Left cardiac atrium (tissue), 4 donors: ENCODE results near the gene MOB3A. TPM values are rescaled to one million over a fixed set of nuclear protein-coding genes. Genes with fewer than 3 reads are reported as not detected.

Source experiments
- ATAC-seq, 2 donors: fragments of 200-7000 bp; cut with Tn5 transposase; one replicate each; pipeline ENCODE4 v1.9.1; 2020; ENCODE audit warnings: mild to moderate bottlenecking in 2 of 2, moderate library complexity in 2 of 2
- DNase-seq: peaks from one replicate; pipeline ENCODE4 v3.0.0-alpha.2; 2020
- intact Hi-C, 2 donors: fragments of 100-400 bp; cut with DNase I; formaldehyde crosslinking; loops; one replicate each; pipeline versions ENCODE4 v1.14.1 to v1.15.1; 2022 to 2023
- total RNA-seq, 2 donors: library from RNA; stranded (reverse); fragmentation: NEBNext Ultra II Directional; extraction: Animal tissue kit (Norgen Biotek cat#: 25700); gene quantifications; one replicate each; pipeline ENCODE4 v1.2.1, GENCODE V29; 2021
- donor health status: DM: no; HTN: yes; CAD: no.
- donor health status: DM: no; HTN: yes; CAD: no; lungs with severe emphysema.
- donor health status: DM: yes; HTN: yes; CAD: no.
- donor health status: Dilated cardiomyopathy.

The MOB3A gene
- total RNA-seq, 2 donors from 2014 or later = 24.9 to 28.6 TPM

- DNase-seq = peak; percentile 79
- peak; percentile 80 to 85 for ATAC-seq
- intact Hi-C loops = no loop called here
Observed at GRCh38 chr19:2127758-2128157, 31.6 kb upstream of the MOB3A start.

DNA sequence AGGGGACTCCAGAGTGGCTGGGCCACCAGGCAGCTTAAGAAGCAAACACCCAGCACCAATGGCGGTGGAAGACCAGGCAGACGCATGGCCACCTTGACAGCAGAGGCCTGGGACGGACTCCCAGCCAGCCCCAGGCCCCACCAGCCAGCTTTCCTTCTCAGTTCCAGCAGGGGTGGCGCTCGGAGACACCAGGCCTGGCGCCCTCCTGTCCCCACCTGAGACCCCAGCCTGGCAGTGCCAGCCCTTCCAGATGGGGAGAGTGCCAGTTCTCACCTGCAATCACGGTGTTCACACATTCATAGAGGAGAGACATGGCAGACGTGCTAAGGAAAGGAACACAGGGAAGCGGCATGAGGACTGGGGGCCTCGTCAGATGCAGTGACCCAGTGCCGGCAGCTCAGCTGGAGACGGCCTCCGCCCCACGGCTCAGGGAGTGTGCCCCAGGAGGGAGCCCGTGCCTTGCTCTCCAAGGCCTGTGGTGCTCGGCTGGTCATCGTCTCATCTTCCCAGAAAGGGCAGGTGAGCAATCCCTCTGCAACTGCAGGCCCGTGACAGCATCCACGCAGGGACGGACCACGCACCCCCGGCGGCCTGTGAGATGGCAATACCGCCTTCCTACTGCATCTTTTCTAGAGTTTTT is 30.9 kb upstream of the MOB3A start:
- DNase-seq (no peak), ATAC-seq (no peak)
- intact Hi-C loops = no loop called here

- intact Hi-C loops = no loop called here
- DNase-seq (no peak), ATAC-seq (peak in 1 of 2 donors; percentile 13)
Observed at GRCh38 chr19:2123682-2124387, 27.7 kb upstream of the MOB3A start.

DNA sequence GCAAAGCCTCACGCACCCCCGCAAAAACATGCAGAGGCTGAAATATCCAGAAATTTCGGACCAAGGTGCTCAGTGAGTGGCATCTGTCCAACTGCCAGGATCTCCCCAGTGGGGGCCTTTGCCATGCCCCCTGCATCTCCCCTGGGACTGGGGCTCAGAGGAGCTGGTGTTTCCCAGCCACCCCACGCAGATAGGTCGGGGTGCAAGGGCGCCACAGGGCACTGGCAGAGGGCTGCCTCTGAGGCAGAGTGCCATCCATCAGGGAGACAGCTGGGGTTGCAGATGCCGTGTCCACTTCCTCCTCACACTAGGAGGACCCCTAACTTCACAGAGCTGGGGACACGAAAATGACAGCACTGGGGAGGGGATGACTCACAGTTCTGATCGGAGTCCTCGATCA is 26.9 kb upstream of the MOB3A start:
- intact Hi-C loops = no loop called here
- no peak for DNase-seq
- ATAC-seq = no peak

- ATAC-seq (no peak), DNase-seq (no peak)
- intact Hi-C loops = no loop called here
Observed at GRCh38 chr19:2122251-2122650, 26.1 kb upstream of the MOB3A start.

DNA sequence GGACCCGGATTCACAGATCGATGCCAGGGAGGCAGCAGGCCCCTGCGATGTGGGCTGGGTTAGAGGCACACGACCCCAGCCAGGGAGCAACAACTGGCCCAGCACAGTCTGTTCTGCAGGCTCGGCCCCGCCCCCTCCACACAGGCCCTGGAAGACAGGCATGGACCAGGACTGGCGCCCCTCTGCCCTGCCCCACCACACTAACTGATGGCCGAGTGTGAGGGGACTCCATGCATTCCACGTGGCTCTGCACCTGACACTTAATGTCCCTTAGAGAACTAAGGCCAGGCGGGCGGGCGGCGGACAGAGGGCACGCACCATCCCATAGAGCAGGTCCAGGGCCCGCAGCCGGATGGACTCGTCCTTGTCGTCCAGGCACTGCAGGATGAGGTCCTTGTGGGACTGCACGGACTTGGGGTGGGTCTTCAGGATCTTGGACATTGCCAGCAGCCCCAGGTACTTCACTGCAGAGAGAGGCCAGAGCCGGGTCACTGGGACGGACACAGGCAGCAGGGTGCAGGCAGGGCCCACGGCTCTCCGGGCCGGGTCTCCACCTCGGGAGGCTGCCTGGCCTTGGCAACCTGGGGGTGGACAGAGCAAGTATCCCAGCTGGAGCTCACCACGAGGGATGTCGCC is 25.4 kb upstream of the MOB3A start:
- ATAC-seq (no peak), DNase-seq (no peak)
- intact Hi-C loops = no loop called here

- DNase-seq (no peak), ATAC-seq (no peak)
- intact Hi-C loops = no loop called here
Observed at GRCh38 chr19:2120821-2121220, 24.7 kb upstream of the MOB3A start.

- no peak for ATAC-seq
- intact Hi-C loops = no loop called here
- DNase-seq = no peak
Observed at GRCh38 chr19:2119921-2120785, 24.0 kb upstream of the MOB3A start.

DNA sequence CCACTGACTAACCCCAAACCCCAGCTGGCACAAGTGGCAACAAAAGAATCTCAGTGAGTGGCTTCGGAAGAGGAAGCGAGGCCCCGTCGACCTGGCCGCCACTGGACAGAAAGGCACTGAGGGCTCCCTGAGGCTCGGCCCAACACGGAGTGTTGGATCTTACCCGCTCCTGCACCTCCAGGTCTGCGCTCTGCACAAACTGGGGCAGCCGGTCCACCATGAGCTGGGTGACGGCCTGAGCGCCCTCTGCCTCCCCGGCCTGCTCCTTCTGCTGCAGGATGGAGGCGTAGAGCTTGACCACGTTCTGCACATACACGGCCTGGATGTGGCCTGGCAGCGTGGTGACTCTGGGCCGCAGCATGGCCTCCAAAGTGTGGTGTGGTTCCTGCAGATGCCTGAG is 22.3 kb upstream of the MOB3A start:
- intact Hi-C loops = no loop called here
- DNase-seq = no peak
- ATAC-seq = no peak

GRCh38 chr19:2117215-2117960 is 21.3 kb upstream of the MOB3A start:
- no peak for DNase-seq
- intact Hi-C loops = no loop called here

DNA sequence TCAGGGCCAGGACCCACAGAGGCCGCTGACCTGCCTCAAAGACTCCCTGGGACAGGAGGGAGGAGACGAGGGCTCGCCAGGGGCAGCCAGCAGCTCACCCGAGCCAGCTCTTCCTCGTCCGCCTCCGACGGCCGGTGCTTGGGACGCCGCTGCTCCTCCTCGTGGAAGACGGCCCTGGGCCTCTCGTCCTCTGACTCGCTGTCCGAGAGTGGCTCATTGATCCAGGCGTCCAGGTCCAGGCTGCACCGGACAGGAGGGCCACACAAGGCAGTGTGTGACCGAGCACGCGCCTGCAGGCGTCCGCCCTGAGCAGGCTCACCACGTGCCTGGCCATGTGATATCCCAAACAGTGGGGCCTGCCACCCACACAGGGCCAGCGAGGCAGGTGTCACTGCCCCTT is 20.4 kb upstream of the MOB3A start:
- ATAC-seq (no peak), DNase-seq (no peak)
- intact Hi-C loops = no loop called here

More at GRCh38 chr19:2117215-2117960, 21.3 kb upstream of the MOB3A start:
- ATAC-seq = no peak

DNA sequence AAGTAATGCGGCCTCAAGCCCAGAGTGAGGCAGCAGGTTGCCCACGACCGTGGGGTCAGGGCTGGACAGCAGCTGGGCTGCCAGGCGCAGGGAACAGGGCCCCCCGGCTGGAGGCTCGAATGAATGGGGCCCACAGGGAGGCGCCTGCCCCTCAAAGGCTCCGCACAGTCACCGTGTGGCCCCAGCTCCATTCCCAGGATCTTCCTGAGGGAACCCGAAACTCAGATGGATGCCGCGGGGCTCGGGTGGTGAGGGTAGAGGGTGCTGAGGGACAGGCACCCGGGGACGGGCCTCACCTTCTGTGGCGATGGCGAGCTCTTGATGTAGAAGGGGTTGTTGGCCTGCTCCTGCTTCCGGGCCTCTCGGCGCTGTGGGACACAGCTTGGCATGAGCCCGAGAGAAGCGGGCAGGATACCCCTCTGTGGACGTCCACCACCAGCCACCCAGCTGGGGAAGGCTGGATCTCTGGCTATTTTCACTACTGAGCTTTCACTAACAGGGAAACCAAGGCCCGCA is 19.8 kb upstream of the MOB3A start:
- DNase-seq = no peak
- no peak for ATAC-seq
- intact Hi-C loops = no loop called here

GRCh38 chr19:2115324-2115723 is 19.2 kb upstream of the MOB3A start:
- no peak for DNase-seq
- intact Hi-C loops = no loop called here
- ATAC-seq = no peak

DNA sequence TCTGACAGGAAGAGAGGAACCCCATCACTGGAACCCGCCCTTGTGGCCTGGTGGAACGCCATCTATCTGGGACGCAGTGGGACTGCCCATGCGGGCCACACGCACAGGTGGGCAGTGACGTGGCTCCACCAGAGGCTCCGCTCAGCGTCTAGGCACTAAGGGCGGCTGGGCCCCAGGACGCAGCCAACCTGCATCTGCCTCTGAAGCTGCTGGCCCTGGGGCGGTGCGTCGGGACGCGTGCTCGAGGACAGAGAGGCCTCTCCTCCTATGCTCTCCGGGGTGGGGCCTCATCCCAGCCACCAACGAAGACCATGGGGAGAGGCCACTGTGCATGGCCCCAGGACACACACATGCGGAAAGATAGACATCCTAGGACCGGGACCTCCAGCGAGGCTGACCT is 18.7 kb upstream of the MOB3A start:
- intact Hi-C loops = no loop called here
- no peak for ATAC-seq

GRCh38 chr19:2114218-2114617 is 18.1 kb upstream of the MOB3A start:
- intact Hi-C loops = no loop called here
- no peak for DNase-seq
- no peak for ATAC-seq

More for the DNA sequence above, 18.7 kb upstream of the MOB3A start:
- no peak for DNase-seq

GRCh38 chr19:2113439-2114211 is 17.5 kb upstream of the MOB3A start:
- ATAC-seq = no peak
- intact Hi-C loops = no loop called here
- DNase-seq = no peak

DNA sequence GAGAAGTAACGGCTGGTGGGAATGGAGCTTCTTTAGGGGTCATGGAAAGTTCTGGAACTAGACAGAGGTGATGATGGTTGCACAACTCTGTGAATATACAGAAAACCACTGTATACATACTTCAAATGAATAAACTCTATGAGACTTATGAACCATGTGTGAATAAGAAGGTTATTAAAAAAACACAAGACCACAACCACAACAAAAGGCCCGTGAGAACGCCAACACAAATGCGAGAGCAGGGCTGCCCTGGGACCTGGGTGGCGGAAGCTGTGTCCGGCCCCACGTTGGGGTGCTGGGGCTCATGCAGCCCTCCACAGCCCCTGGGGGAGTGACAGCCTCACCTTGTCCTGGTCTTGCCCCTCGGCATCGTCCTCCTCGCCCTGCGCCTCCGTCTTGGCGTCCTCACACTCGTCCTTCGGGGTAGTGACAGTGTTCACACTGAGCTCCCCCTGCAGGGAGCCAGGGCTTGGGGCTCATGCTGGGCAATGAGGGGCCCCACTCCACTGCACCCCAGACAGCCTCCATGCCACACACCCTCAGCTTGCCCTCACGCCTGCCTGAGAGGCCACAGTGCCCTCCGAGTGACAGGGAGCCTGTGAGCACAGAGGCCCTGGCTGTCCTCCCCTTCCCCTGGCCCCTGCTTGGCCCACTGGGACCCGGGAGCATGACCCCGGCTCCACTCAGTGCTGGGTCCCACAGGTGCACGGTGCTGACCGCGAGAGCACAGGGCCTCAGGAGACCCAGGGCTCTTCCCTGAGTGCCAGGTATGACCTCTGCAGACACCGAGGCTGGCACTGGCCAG is 16.6 kb upstream of the MOB3A start:
- no peak for ATAC-seq

More for the DNA sequence above, 16.6 kb upstream of the MOB3A start:
- intact Hi-C loops = no loop called here
- no peak for DNase-seq
